T-helper 1 cell (primary cell): Measurements from ENCODE around the gene TMEM132C.

ENCODE experiments used
- DNase-seq, 5 donors: peaks; one replicate each; pipeline ENCODE4 v3.0.0-alpha.2; 2012 to 2020

TMEM132C gene

GRCh38 chr12:128729628-128730121, 462.7 kb downstream of the TMEM132C start:
- DNase-seq, result no peak

GRCh38 chr12:128734371-128734770, 467.4 kb downstream of the TMEM132C start:
- DNase-seq, result no peak

GRCh38 chr12:128737292-128737966, 470.5 kb downstream of the TMEM132C start:
- DNase-seq, result no peak

- DNase-seq, result no peak
These were observed 476.9 kb downstream of the TMEM132C start for GRCh38 chr12:128743916-128744315.

GRCh38 chr12:128745772-128746689, 479.1 kb downstream of the TMEM132C start:
- DNase-seq, result no peak

- DNase-seq, result no peak
These were observed 480.5 kb downstream of the TMEM132C start for GRCh38 chr12:128747441-128747840.

GRCh38 chr12:128752386-128752785, 485.4 kb downstream of the TMEM132C start:
- DNase-seq, result no peak

- no peak for DNase-seq
These were observed 486.5 kb downstream of the TMEM132C start for GRCh38 chr12:128753438-128753837.

- no peak for DNase-seq
These were observed 487.3 kb downstream of the TMEM132C start for GRCh38 chr12:128754275-128754674.

- DNase-seq, result no peak
These were observed 488.6 kb downstream of the TMEM132C start for GRCh38 chr12:128755566-128755965.
